H1 (cell line): ENCODE results near the gene MEGF9. TPM values are rescaled to one million over a fixed set of nuclear protein-coding genes. Genes with fewer than 3 reads are reported as not detected.

Source experiments
- POU5F1 ChIP-seq: IDR thresholded peaks from 2 replicates; pipeline ENCODE4 v1.6.1; 2011; ENCODE audit warnings: low read depth, mild to moderate bottlenecking, low read length, moderate library complexity
- RNF2 ChIP-seq: fragments of 200-900, 300-1000 bp; sonication (generic); IDR thresholded peaks from 2 replicates; pipeline ENCODE4 v1.7.1; 2016; ENCODE audit warnings: borderline replicate concordance, low read depth, mild to moderate bottlenecking, antibody characterized with exemption, low read length; ENCODE audit not compliant: poor library complexity, severe bottlenecking; ENCODE audit errors: missing control alignments
- SP4 ChIP-seq: IDR thresholded peaks from 2 replicates; pipeline ENCODE4 v1.6.1; 2012; ENCODE audit warnings: low read length, inconsistent platforms
- ZNF274 ChIP-seq: IDR thresholded peaks from 2 replicates; pipeline ENCODE4 v1.7.0; 2012; ENCODE audit warnings: low read length, borderline replicate concordance; ENCODE audit errors: extremely low read depth
- polyA plus RNA-seq, 7 experiments: library from polyadenylated mRNA; depleted of rRNA in 3 of 7; stranded (reverse) in 5 of 7; unstranded in 2 of 7; fragments of >200 nt in 5 of 7; fragments of 200-250 nt in 2 of 7; gene quantifications; 1 replicate in 5 of 7; 2 replicates in 1 of 7; 4 replicates in 1 of 7; pipeline versions ENCODE4 v1.2.1 to v1.2.3, GENCODE V29; 2011 to 2013; ENCODE audit warnings: missing spikeins in 2 of 7, mixed read lengths in 2 of 7
- total RNA-seq: library from RNA; stranded (reverse); fragmentation: NEBNext Ultra II Directional; extraction: Animal tissue kit (Norgen Biotek cat#: 25700); gene quantifications from 2 replicates; pipeline ENCODE4 v1.2.1, GENCODE V29; 2021

The MEGF9 gene
- total and polyA plus RNA-seq, 2 of the 8 experiments (the other 6 are each of a cell fraction or from before 2014, with no cell fraction given), result 0.45 to 1.8 TPM

DNA sequence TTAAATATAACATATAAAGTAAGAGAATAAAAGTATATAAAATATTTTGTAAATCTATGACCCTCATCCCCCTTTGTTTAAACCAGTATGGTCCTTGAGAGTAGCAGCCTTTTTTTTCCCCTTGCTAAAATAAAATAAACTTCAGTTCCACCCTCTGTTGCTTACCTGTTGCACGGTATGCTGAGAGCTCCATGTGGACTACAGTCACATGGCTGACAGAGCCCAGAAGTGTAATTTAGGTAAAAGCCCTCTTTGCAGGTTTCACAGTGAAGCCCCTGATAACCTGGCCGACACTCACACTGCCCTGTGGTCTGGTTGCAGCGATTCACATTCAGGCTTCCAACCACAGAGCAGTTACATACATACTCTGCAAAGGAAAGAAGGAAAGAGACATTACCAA, 55.1 kb downstream of the MEGF9 start (continued):
- no peak for TF ChIP-seq POU5F1
- no peak for TF ChIP-seq SP4
- no peak for TF ChIP-seq ZNF274
- no peak for TF ChIP-seq RNF2
- TF ChIP-seq, all 59 proteins: peak for 0
